Measurements from ENCODE around the gene C10orf67. TPM values are rescaled to one million over a fixed set of nuclear protein-coding genes. Genes with fewer than 3 reads are reported as not detected.

C10orf67 gene
- total RNA-seq, 1 experiment from 2014 or later, result 0.07 TPM

DNA sequence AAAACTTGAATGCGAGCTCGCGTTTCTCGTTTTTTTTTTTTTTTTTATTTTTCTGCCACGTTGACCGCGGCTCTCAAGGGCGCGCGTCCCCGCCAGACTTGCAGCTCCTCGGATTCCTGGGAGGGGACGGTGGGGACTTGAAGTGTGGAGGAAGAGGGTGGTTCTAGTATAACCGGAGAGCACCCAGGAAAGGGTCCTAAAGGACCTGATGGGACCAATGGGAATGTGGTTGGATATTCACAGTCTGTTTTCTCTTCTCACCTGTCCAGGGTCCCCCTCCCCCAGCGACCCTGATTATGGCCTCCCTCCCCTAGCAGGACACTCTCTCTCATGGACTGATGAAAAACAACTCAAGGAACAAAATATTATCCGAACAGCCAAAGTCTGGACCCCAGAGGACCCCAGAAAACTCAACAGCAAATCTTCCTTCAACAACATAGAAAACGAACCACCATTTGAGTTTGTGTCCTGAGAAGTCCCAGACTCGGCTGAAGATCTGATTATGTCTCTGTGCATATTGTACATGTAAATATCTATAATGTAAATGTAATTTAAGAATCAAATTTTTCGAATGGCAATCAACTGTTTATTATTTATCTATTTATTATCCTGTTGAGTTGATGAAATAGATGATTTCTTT is 151.0 kb downstream of the C10orf67 start:
- in situ Hi-C loops (cut with HindIII; ENCODE audit: low pct_unique_long_range_greater_than_20kb, low sequenced_read_pairs), result no loop called here
- no peak for DNase-seq (ENCODE audit: low read depth)

DNA sequence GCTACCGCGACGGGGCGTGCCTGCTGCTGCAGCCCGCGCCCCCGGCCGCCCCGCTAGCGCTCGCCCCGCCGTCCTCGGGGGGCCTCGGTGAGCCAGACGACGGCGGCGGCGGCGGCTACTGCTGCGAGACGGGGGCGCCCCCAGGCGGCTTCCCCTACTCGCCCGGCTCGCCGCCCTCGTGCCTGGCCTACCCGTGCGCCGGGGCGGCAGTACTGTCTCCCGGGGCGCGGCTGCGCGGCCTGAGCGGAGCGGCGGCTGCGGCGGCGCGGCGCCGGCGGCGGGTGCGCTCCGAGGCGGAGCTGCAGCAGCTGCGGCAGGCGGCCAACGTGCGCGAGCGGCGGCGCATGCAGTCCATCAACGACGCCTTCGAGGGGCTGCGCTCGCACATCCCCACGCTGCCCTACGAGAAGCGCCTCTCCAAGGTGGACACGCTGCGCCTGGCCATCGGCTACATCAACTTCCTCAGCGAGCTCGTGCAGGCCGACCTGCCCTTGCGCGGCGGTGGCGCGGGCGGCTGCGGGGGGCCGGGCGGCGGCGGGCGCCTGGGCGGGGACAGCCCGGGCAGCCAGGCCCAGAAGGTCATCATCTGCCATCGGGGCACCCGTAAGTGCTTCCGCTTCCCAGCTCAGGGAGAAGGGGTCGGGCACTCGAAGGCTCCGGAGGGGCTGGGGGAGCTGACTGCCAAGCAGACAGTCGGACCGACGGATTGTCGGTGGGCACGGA is 151.7 kb downstream of the C10orf67 start:
- in situ Hi-C loops (cut with HindIII; ENCODE audit: low pct_unique_long_range_greater_than_20kb, low sequenced_read_pairs), result no loop called here
- no peak for DNase-seq (ENCODE audit: low read depth)

DNA sequence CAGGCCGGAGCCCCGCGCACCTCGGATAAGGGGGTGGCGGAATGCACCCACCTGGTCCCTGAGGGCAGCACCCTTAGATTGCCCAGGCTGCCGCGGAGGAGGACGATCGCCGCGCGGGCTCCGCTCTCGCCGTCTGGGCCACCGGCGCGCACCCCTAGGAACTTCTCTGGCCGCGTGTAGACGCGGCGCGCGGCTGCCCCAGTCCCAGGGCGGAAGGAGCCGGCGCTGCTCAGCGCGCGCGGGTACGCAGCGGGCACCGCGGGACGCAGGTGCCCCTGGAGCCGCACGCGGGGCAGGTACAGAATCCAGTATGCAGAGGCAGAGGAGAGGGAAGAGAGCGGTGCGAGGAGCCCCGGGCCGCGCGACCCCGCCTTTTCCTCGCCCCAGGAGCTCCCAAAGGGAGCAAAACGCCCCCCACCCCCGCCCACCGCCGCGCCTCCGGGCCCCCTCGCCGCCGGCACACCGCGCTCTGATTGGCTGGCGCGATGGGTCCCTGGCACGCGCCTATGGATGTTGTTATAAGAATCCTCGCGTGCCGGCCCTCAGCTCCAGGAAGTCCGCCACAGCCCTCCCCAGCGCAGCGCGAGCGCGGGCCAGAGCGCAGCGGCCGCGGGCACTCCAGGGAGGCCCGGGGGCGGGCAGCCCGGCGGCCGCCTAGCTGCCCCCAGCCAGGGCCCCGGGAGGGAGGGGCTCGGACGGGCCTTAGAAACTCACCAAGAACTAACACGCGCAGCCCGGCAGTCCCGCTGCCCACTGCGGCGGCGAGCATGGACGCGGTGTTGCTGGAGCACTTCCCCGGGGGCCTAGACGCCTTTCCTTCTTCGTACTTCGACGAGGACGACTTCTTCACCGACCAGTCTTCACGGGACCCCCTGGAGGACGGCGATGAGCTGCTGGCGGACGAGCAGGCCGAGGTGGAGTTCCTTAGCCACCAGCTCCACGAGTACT is 152.6 kb downstream of the C10orf67 start, which contains the start of gene PTF1A:
Gene PTF1A, plus strand, starts transcription at position 549 of the 948 bp plus-strand sequence. Its CDS starts 219 bp downstream, at position 768.
- DNase-seq (ENCODE audit: low read depth), result no peak
- in situ Hi-C loops (cut with HindIII; ENCODE audit: low pct_unique_long_range_greater_than_20kb, low sequenced_read_pairs), result no loop called here

DNA sequence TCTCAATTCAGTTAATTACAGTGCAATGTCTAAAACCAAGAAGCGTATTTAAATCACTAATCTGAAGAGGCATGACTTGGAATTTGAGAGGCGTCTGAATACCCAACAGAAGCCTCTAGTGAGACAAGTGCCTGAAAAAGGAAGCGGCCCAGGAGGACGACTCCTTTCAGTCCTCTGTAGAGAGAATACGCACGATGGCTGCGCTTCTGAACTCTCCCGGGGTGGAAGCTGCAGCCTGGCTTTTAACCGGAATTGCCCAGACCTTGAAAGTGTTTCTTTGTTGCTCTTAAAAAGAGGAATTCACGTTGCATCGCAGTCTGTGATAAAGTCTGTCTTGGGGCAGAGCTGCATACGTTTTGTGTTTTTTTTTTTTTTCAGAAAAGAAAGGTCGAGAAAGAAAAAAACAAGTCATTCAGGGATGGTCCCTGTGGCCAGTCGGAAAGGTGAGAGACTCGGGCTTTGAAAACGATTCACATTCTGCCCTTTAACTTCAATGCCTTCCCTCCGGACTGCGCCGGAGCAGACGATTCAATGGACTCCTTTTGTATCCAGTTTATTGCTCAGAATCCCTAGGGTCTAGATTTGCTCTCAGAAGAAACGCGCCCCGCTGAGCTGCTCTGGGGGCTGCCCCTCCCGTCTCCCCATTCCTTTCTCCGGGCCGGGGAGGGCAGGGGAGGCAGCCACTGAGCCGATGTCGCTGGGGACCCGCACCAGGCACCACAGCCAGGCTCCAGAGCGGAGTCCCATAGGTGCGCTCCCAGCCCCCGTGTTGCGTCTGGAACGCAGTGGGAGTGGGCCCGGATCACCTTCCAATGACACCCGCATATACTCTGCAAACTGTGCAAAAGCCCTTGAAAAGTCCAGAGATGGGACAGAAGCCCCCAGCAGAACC is 153.5 kb downstream of the C10orf67 start:
- DNase-seq (ENCODE audit: low read depth), result no peak
- in situ Hi-C loops (cut with HindIII; ENCODE audit: low pct_unique_long_range_greater_than_20kb, low sequenced_read_pairs), result no loop called here

DNA sequence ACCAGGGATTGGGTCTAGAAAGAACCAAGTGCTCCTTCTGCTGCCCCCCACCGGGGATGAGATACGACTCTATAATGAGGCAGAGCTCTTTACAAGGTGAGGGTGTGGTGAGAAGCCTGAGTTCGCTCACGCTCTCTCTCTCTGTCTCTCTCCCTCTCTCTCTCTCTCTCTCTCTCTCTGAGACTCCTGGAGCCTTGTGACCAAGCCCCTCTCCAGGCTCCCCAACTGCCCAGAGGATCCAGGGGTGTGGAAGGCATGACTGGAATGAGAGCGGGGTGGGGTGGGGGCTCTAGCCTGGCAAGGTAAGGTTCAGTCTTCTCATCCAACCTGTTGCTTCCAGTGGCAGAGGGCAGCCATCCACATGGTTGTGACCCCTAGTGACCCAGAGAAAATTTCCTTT is 155.6 kb downstream of the C10orf67 start:
- in situ Hi-C loops (cut with HindIII; ENCODE audit: low pct_unique_long_range_greater_than_20kb, low sequenced_read_pairs), result no loop called here
- DNase-seq (ENCODE audit: low read depth), result no peak

DNA sequence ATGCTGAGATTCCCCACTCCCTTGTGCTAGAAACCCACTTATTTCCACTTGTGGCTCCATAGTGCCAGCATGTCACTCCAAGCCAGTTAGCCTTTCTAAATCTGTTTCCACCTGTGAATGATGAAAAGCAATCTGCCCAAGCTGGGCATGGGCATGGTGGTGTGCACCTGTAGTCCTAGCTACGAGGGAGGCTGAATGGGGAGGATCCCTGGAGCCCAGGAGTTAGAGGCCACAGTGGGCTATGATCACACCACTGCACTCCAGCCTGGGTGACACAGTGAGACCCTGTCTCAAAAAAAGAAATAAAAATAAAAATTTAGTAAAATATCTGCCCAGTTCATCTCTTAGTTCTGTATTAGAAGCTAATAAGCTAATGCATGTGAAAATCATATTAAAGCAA is 157.4 kb downstream of the C10orf67 start:
- in situ Hi-C loops (cut with HindIII; ENCODE audit: low pct_unique_long_range_greater_than_20kb, low sequenced_read_pairs), result no loop called here
- DNase-seq (ENCODE audit: low read depth), result no peak

DNA sequence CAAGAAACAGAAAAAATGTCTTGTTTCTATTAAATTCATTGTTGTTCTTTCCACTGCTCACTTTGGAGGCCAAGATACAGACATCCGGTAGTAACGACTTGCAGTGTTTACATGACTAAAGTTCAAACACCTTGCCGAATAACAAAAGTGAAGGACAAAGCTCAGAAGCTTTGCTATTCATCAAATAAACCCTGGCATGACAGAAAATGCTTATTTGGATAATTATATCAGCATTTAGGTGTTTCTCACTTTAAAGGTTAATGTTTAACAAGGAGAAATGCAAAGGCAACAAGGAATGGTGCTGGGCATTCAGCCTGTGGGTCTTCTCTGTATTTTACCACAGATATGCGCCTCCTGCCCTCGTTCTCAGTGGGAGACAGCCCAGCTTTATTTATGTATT is 157.9 kb downstream of the C10orf67 start:
- DNase-seq (ENCODE audit: low read depth), result peak; percentile 41
- in situ Hi-C loops (cut with HindIII; ENCODE audit: low pct_unique_long_range_greater_than_20kb, low sequenced_read_pairs), result no loop called here

DNA sequence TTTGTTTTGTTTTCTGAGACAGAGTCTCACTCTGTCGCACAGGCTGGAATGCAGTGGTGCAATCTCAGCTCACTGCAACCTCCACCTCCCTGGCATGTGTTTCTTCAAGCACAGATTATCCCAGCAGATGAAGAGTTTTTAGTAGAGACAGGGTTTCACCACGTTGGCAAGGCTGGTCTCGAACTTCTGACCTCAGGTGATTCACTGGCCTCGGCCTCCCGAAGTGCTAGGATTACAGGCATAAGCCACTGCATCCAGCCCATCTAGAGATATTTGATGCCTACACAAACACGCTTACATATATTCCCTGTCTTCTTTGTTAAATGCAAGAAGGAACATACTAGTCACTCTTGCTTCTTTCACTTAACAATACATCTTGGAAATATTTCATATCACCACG is 158.4 kb downstream of the C10orf67 start:
- DNase-seq (ENCODE audit: low read depth), result peak; percentile 9
- in situ Hi-C loops (cut with HindIII; ENCODE audit: low pct_unique_long_range_greater_than_20kb, low sequenced_read_pairs), result no loop called here

DNA sequence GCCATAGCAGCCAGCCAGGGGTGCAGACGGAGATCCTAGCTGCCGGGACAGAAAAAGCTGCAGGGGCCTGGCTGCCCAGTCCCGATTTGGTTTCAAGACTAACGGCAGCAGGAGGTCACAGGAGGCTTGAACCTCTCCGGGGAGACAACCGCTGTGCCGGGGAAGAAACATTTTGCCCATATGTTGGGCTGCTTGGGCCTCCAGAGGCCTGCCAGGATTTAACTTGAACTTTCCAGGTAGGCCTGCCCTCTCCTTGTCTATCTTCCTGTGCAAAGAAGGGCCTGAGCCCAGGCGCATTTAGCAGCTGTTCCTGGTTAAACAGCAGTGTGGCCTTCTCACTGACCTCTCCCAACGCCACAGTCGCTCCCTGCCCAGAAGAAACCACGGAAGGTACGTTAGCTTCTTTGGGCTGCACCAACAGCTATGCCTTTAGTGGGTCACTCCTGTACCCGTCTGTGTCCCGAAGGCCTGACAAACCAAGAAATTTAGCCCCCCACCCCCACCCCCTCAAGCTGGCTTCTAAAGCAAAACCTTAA is 169.6 kb downstream of the C10orf67 start:
- in situ Hi-C loops (cut with HindIII; ENCODE audit: low pct_unique_long_range_greater_than_20kb, low sequenced_read_pairs), result no loop called here
- DNase-seq (ENCODE audit: low read depth), result no peak

DNA sequence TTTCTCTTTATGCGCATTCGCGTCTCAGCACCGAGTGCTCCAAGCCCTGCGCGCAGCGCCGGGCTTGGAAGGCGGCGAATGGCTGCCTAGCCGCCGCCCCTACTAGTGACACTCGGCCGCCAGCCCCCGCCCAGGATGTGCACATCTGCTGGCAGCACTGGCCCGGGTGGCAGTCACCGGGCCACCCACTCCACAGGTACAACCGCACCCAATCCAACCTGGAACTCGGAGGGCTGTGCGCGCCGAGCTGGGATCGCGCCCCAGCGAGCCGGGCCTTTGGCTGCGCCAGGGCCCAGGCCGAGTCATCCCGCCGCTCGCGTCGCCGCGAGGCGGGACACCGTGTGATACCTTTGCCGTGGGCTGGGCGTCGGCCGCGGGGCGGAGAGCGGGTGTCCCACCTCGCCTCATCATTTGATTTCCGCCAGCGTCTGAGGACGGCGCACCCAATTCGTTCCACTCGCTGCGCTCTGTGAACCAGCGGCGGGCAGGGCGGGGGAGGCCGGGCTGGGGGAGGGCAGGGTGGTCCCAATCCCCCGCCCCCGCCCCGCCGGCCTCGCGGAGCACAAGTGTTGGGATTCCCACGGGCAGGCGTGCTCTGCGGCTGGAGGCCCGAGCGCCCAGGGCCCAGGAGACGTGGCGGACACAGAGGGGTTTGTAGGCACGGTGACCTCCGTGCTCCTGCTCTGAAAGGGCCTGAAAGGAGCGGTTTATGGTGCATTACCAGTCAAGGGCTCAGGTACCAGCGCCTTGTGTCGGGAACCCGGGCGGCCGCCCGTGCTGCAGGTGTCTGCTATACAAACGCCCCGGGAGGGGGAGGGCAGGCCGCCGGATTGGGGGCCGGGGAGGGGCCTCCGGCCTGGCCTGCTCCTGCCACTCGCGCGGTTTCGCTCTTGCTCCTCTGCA is 170.3 kb downstream of the C10orf67 start:
- no peak for DNase-seq (ENCODE audit: low read depth)
- in situ Hi-C loops (cut with HindIII; ENCODE audit: low pct_unique_long_range_greater_than_20kb, low sequenced_read_pairs), result no loop called here

DNA sequence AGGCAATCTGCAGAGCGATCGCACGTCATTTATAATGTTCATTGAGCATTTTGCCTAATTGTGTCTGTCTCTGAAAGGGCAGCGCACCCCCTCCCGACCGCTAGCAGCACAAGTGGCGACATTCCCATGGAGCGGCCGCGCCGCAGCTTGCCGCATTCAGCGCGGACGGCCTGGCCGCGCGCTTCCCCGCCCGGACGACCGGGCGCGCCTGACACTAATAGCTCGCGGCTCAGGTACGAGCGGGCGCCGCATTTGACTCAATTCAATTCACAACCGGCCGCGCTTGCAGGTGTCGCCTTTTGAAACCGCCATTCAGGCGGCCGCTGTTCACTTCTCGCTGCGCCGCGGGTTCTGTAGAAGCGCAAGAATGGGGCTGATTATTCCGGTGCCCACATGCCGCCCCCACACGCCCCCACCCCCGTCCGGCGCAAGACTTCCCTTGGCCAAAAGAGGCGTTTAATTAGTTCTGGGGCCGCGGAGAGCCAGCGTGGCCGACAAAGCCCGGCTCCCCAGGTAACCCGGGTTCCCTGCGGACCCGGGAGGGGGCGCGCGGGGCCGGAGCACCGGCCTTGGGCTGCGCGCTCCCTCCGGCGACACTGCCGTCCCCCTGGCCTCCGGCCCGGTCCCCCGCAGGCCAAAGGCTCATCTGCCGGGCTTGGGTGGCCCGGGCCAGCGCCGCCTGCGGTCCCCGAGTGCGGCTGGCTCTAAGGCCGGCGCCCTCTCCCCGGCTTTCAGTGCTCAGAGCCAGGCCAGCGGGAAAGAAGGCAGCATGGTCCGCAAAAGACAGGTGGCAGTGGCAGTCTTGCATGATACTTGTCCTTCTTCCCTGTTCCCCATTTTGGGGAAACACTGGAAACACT is 171.2 kb downstream of the C10orf67 start:
- DNase-seq (ENCODE audit: low read depth), result no peak
- in situ Hi-C loops (cut with HindIII; ENCODE audit: low pct_unique_long_range_greater_than_20kb, low sequenced_read_pairs), result no loop called here

DNA sequence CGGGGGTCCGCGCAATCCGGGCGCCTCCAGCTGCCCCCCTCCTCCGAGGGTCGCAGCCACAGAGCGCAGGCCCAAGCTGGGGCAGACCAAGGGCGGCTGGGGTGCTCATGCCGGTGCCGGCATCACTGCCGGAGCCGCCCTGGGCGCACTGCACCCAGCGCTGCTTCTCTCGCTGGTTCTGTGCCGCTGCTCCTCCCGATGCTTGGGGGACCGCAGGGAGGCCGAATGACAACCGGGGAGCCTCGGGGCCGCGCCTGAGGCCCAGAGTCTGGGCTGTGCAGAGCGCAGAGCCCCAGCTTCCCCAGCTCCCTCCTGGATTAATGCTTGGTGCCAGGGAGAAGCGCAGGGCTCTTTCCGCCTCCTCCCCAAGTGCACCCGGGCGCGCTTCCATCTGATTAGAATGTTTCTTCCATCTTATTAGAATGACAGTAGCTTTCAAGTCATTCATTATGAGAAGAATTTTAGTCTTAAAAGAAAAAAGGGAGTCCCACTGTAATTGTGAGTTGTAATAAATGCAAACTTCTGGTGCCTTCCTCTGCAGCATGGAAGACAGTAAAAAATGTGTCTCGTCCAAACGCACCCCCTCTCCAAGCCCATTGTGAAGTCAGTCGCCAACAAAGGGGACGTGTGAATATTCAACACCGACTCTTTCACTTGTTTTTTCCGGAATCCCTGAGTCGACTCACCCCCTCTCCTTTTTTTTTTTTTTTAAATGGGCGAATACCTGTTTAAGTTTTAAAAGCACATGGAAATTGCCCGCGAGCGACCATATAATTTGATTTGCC is 172.0 kb downstream of the C10orf67 start:
- DNase-seq (ENCODE audit: low read depth), result no peak
- in situ Hi-C loops (cut with HindIII; ENCODE audit: low pct_unique_long_range_greater_than_20kb, low sequenced_read_pairs), result no loop called here

DNA sequence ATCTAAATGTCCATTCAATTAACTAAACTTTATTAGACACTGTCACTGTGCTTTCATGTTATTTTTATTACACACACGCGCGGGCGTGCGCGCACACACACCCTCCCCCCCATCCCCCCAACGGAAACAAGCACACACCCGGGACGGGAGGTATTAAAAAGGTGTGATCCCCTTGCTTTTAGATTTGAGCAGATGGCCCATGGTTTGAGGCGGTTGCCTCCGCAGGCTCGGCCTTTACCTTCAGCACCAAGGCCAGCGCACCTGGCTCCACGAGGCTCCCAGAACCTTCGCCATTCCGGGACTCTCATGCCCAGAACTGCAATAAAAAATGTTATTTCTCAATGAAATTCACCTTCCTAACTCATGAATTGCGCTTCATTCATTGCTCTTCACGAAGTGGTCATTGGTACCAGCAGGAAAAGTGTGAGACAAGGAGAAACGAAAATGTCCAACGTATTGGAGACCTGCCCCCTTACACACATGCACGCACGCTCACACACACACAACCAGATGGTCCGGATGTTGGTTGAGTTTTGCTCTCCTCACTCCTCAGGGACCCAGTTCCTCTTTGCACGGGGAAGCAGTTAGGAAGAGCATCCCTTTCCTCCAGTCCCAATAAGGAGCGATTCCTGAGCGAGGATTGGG is 173.2 kb downstream of the C10orf67 start:
- in situ Hi-C loops (cut with HindIII; ENCODE audit: low pct_unique_long_range_greater_than_20kb, low sequenced_read_pairs), result no loop called here
- DNase-seq (ENCODE audit: low read depth), result peak; percentile 24

DNA sequence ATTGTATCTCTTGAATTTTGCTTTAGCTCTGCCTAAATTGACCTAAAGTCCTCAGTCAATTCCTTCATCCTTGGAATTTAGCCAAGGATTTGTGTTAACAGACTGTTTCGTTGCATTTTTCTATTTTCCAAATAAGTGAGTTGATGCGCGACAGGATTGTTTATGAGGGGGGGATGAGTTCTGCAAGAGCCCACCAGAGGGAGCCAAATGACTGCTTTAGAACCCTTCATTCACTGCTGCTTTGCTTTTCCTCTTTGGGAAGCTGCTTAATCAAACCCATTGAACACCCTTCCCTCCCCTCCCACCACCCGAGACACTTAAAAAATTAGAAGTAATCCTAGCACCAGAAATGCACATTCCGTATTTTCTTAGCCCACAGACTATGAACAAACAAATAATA is 186.2 kb downstream of the C10orf67 start:
- in situ Hi-C loops (cut with HindIII; ENCODE audit: low pct_unique_long_range_greater_than_20kb, low sequenced_read_pairs), result no loop called here

More for the DNA sequence above, 186.2 kb downstream of the C10orf67 start:
- DNase-seq (ENCODE audit: low read depth), result peak; percentile 50
